K562 (cell line): ENCODE data around the gene AFF1. TPM values are rescaled to one million over a fixed set of nuclear protein-coding genes. Genes with fewer than 3 reads are reported as not detected.

Experiments used
- ASH1L ChIP-seq: fragments of 450-650 bp; IDR thresholded peaks from 2 replicates; pipeline ENCODE4 v1.6.1; 2018; ENCODE audit warnings: borderline replicate concordance, mild to moderate bottlenecking, low read depth; ENCODE audit not compliant: partially characterized antibody
- CREB1 ChIP-seq, 2 experiments: sonication (generic) in 1 of 2; formaldehyde crosslinking in 1 of 2; IDR thresholded peaks; 2 replicates each; pipeline versions ENCODE4 v1.6.1 to v1.8.0; 2012 to 2022; ENCODE audit warnings: inconsistent platforms in 1 of 2, mild to moderate bottlenecking in 1 of 2, missing genetic modification reagents in 1 of 2, moderate library complexity in 1 of 2
- CXXC5 ChIP-seq: fragments of 250-450 bp; sonication (Bioruptor Pico); IDR thresholded peaks from 2 replicates; pipeline ENCODE4 v1.8.0; 2022; ENCODE audit warnings: inconsistent platforms, mild to moderate bottlenecking, moderate library complexity
- ESRRA ChIP-seq: fragments of 450-650 bp; IDR thresholded peaks from 2 replicates; pipeline ENCODE4 v1.6.1; 2014; ENCODE audit warnings: low read depth, mild to moderate bottlenecking, moderate library complexity, borderline replicate concordance
- ETV6 ChIP-seq, 3 experiments: fragments of 150-350 bp in 1 of 3; sonication (generic) in 1 of 3; formaldehyde crosslinking in 1 of 3; IDR thresholded peaks; 2 replicates each; pipeline versions ENCODE4 v1.6.1 to v1.8.0; 2014 to 2022; ENCODE audit warnings: borderline replicate concordance in 2 of 3, low read depth in 2 of 3, antibody characterized with exemption in 1 of 3, low read length in 1 of 3, mild to moderate bottlenecking in 1 of 3, missing genetic modification reagents in 1 of 3
- EZH2 ChIP-seq: IDR thresholded peaks from 2 replicates; pipeline ENCODE4 v1.6.1; 2012; ENCODE audit warnings: low read depth, mild to moderate bottlenecking, inconsistent platforms, low read length, borderline replicate concordance
- HCFC1 ChIP-seq: IDR thresholded peaks from 2 replicates; pipeline ENCODE4 v1.6.1; 2012; ENCODE audit warnings: low read depth, low read length, improper control_type of control experiment
- MECOM ChIP-seq: fragments of 250-450 bp; sonication (Bioruptor Pico); IDR thresholded peaks from 2 replicates; pipeline ENCODE4 v1.8.0; 2022; ENCODE audit warnings: inconsistent platforms
- MYC ChIP-seq, 2 experiments: fragments of 250-450 bp in 1 of 2; sonication (Bioruptor Pico) in 1 of 2; IDR thresholded peaks; 2 replicates each; pipeline versions ENCODE4 v1.5.1 to v1.6.1; 2012 to 2021; ENCODE audit warnings: low read depth in 2 of 2, borderline replicate concordance in 1 of 2, improper control_type of control experiment in 1 of 2, low read length in 1 of 2, mild to moderate bottlenecking in 1 of 2, moderate library complexity in 1 of 2
- NELFE ChIP-seq: IDR thresholded peaks from 2 replicates; pipeline ENCODE4 v1.6.1; 2011; ENCODE audit warnings: mild to moderate bottlenecking; ENCODE audit not compliant: insufficient read depth, insufficient read length
- NUFIP1 ChIP-seq: fragments of 450-650 bp; IDR thresholded peaks from 2 replicates; pipeline ENCODE4 v1.6.1; 2018; ENCODE audit not compliant: partially characterized antibody
- PHB2 ChIP-seq: fragments of 450-650 bp; IDR thresholded peaks from 2 replicates; pipeline ENCODE4 v1.6.1; 2017; ENCODE audit warnings: low read depth
- POLR2B ChIP-seq: fragments of 450-650 bp; IDR thresholded peaks from 2 replicates; pipeline ENCODE4 v1.6.1; 2018; ENCODE audit warnings: low read depth; ENCODE audit not compliant: partially characterized antibody
- PURB ChIP-seq: sonication (generic); formaldehyde crosslinking; IDR thresholded peaks from 2 replicates; pipeline ENCODE4 v1.9.0; 2021; ENCODE audit warnings: low read depth, mild to moderate bottlenecking, missing genetic modification reagents
- RHOXF2B ChIP-seq: fragments of 250-450 bp; sonication (Bioruptor Pico); conservative IDR thresholded peaks from 2 replicates; pipeline ENCODE4 v1.5.1; 2021
- SNRNP70 ChIP-seq: fragments of 200-400 bp; formaldehyde crosslinking; optimal IDR thresholded peaks from 2 replicates; pipeline ENCODE3; 2017; ENCODE audit warnings: low read depth, low read length
- TCF7 ChIP-seq: sonication (generic); IDR thresholded peaks from 2 replicates; pipeline ENCODE4 v1.6.1; 2016; ENCODE audit warnings: antibody characterized with exemption, borderline replicate concordance
- TCFL5 ChIP-seq: fragments of 250-450 bp; sonication (Bioruptor Pico); conservative IDR thresholded peaks from 2 replicates; pipeline ENCODE4 v1.6.1; 2021; ENCODE audit warnings: mild to moderate bottlenecking, moderate library complexity, matching md5 sums
- ZNF239 ChIP-seq: fragments of 250-450 bp; sonication (Bioruptor Pico); IDR thresholded peaks from 2 replicates; pipeline ENCODE4 v1.4.0; 2020; ENCODE audit warnings: mild to moderate bottlenecking
- ZNF347 ChIP-seq: fragments of 450-650 bp; formaldehyde crosslinking; IDR thresholded peaks from 2 replicates; pipeline ENCODE4 v1.4.0; 2020; ENCODE audit warnings: low read depth, mild to moderate bottlenecking, moderate library complexity
- ZNF830 ChIP-seq: fragments of 250-450 bp; sonication (Bioruptor Pico); IDR thresholded peaks from 2 replicates; pipeline ENCODE4 v1.5.0; 2021; ENCODE audit warnings: mild to moderate bottlenecking
- polyA plus RNA-seq, 8 experiments: library from polyadenylated mRNA; depleted of rRNA in 4 of 8; stranded (reverse) in 5 of 8; unstranded in 3 of 8; fragments of >200 nt; fragmentation: Nextera tagmentation in 2 of 8; fragmentation: Illumina TruSeq in 1 of 8; extraction: Ambion mirVana in 2 of 8; extraction: Trizol in 1 of 8; gene quantifications; 2 replicates each; pipeline versions ENCODE4 v1.2.1 to v1.2.3, GENCODE V29; 2011 to 2014; ENCODE audit warnings: inconsistent platforms in 1 of 8, missing spikeins in 1 of 8
- total RNA-seq, 7 experiments: library from RNA; depleted of rRNA in 6 of 7; stranded (reverse); fragments of >200 nt in 6 of 7; fragmentation: Illumina TruSeq in 2 of 7; extraction: Trizol in 2 of 7; gene quantifications; 2 replicates each; pipeline versions ENCODE4 v1.2.1 to v1.2.3, GENCODE V29; 2011 to 2021; ENCODE audit warnings: low replicate concordance in 1 of 7
- TF ChIP-seq, protein P1 (sequence below), 3 experiments: fragments of 200-800 bp in 1 of 3; sonication (Bioruptor generic) in 1 of 3; sonication (generic) in 1 of 3; formaldehyde crosslinking in 1 of 3; IDR thresholded peaks; 2 replicates each; pipeline versions ENCODE4 v1.6.1 to v1.8.0; 2016 to 2022; ENCODE audit warnings: mild to moderate bottlenecking in 2 of 3, missing compliant biosample characterization in 2 of 3, missing genetic modification characterization in 2 of 3, missing genetic modification reagents in 1 of 3
- TF ChIP-seq, protein P2 (sequence below): sonication (generic); formaldehyde crosslinking; IDR thresholded peaks from 2 replicates; pipeline ENCODE4 v1.8.1; 2022; ENCODE audit warnings: missing genetic modification reagents
- TF ChIP-seq, protein P3 (sequence below): fragments of 450-650 bp; formaldehyde crosslinking; IDR thresholded peaks from 2 replicates; pipeline ENCODE4 v1.4.0; 2020; ENCODE audit warnings: mild to moderate bottlenecking, moderate library complexity

Gene AFF1
- total and polyA plus RNA-seq, 9 of the 15 experiments (the other 6 are each of a cell fraction or from before 2014, with no cell fraction given): 4.1 to 47.5 (median 17.2) TPM

DNA sequence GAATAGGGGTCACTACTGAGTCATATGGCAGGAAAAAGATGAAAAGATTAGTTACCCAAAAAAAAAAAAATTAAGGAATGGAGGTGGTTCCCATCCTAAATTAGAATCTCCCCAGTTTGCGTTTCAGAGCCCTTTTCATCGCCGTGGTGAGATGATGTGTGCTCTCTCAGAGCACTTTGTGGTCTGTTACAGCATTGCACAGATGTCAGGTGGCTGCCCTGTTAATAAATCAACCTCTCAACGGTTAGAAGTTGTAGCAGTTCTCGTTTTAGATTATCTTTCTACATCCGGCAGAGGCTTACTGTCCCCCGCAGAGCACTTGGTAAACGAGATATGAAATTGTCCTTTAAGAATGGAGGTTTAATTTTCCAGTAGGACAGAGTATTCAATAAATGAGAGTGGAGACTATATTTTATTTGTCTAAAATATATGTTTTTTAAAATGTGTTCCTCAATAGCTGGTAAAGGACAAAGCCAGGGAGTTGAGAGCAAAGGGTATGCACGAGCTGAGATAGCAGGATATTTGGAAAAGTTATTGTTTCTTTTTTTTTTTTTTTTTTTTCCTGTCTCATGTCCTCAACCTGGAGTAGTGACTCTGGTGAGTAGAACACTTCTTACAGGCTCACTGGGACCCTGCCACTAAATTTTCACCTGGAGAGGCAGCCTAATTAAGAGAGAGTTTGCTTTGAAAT is 26.9 kb downstream of the AFF1 start (continued):
- TF ChIP-seq ASH1L: no peak
- TF ChIP-seq MYC (IDR thresholded peaks at IDR 0.05; ENCODE audit: low read depth, low read length): peak; percentile 82
- TF ChIP-seq MYC (CRISPR knock-in tag; IDR thresholded peaks at IDR 0.05; ENCODE audit: borderline replicate concordance, low read depth): no peak
- no peak for TF ChIP-seq ZNF830
- TF ChIP-seq, protein P1, sequence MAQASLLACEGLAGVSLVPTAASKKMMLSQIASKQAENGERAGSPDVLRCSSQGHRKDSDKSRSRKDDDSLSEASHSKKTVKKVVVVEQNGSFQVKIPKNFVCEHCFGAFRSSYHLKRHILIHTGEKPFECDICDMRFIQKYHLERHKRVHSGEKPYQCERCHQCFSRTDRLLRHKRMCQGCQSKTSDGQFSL (CRISPR knock-in tag; IDR thresholded peaks at IDR 0.05): no peak
- TF ChIP-seq, protein P1 (tag; IDR thresholded peaks at IDR 0.05): no peak; a peak in 1 of 4 replicates
- no peak for TF ChIP-seq PURB (CRISPR knock-in tag)
- 0 out of 2 replicates have a peak, but pooled peaks have one; percentile 68 for TF ChIP-seq CREB1 (IDR thresholded peaks at IDR 0.05)
- 0 out of 2 replicates have a peak, but pooled peaks have one; percentile 27 for TF ChIP-seq CREB1 (CRISPR knock-in tag; IDR thresholded peaks at IDR 0.05)
- peak; percentile 13; the same call in 1 of the 2 replicates for TF ChIP-seq MECOM
- no peak for TF ChIP-seq PHB2
- TF ChIP-seq RHOXF2B (CRISPR knock-in tag): no peak
- TF ChIP-seq EZH2: no peak
- TF ChIP-seq CXXC5 (CRISPR knock-in tag): peak; percentile 90
- TF ChIP-seq TCF7: peak; percentile 74; the same call in 1 of the 2 replicates
- TF ChIP-seq, protein P2, sequence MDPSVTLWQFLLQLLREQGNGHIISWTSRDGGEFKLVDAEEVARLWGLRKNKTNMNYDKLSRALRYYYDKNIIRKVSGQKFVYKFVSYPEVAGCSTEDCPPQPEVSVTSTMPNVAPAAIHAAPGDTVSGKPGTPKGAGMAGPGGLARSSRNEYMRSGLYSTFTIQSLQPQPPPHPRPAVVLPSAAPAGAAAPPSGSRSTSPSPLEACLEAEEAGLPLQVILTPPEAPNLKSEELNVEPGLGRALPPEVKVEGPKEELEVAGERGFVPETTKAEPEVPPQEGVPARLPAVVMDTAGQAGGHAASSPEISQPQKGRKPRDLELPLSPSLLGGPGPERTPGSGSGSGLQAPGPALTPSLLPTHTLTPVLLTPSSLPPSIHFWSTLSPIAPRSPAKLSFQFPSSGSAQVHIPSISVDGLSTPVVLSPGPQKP (CRISPR knock-in tag): no peak
- TF ChIP-seq POLR2B: no peak
- TF ChIP-seq, protein P3, sequence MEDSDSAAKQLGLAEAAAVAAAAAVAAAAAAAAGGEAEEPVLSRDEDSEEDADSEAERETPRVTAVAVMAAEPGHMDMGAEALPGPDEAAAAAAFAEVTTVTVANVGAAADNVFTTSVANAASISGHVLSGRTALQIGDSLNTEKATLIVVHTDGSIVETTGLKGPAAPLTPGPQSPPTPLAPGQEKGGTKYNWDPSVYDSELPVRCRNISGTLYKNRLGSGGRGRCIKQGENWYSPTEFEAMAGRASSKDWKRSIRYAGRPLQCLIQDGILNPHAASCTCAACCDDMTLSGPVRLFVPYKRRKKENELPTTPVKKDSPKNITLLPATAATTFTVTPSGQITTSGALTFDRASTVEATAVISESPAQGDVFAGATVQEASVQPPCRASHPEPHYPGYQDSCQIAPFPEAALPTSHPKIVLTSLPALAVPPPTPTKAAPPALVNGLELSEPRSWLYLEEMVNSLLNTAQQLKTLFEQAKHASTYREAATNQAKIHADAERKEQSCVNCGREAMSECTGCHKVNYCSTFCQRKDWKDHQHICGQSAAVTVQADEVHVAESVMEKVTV (CRISPR knock-in tag): 0 out of 2 replicates have a peak, but pooled peaks have one; percentile 37
- TF ChIP-seq NELFE: no peak
- TF ChIP-seq HCFC1: no peak
- peak; percentile 77; the same call in 1 of the 2 replicates for TF ChIP-seq ESRRA
- TF ChIP-seq TCFL5 (CRISPR knock-in tag): no peak
- TF ChIP-seq ZNF239 (CRISPR knock-in tag): peak; percentile 48; the same call in 1 of the 2 replicates
- no peak for TF ChIP-seq NUFIP1
- peak in 1 of 2 experiments; percentile 61; a peak in 1 of 4 replicates for TF ChIP-seq ETV6 (IDR thresholded peaks at IDR 0.05; ENCODE audit: borderline replicate concordance in 1 of 2, low read depth in 2 of 2, low read length in 1 of 2)
- no peak for TF ChIP-seq ETV6 (CRISPR knock-in tag; IDR thresholded peaks at IDR 0.05; ENCODE audit: borderline replicate concordance)
- TF ChIP-seq SNRNP70: no peak
- no peak for TF ChIP-seq ZNF347
